CD14-positive monocyte (primary cell): Measurements from ENCODE around the gene SLC27A5. TPM values are rescaled to one million over a fixed set of nuclear protein-coding genes. Genes with fewer than 3 reads are reported as not detected.
"Not testable (repeated sequence)": the region's sequence is repeated elsewhere in the genome, so short reads cannot be mapped to it uniquely, and the experiment has no call there.

Experiments
- DNase-seq, 3 donors: peaks; one replicate each; pipeline ENCODE4 v3.0.0-alpha.2; 2011 to 2022
- H2AFZ ChIP-seq: 2 replicates; pipeline ENCODE4 v1.6.0; 2012; ENCODE audit warnings: mild to moderate bottlenecking, low read depth, low read length, inconsistent platforms; ENCODE audit not compliant: insufficient read depth, poor library complexity, severe bottlenecking
- H3K27ac ChIP-seq, 2 donors: 1 replicate in 1 of 2; 2 replicates in 1 of 2; pipeline ENCODE4 v1.5.1; 2012 to 2013; ENCODE audit warnings: low read length in 2 of 2, control low read depth in 1 of 2, inconsistent platforms in 1 of 2, low read depth in 1 of 2, mild to moderate bottlenecking in 1 of 2
- H3K27me3 ChIP-seq, 2 donors: one replicate each; pipeline versions ENCODE4 v1.6.0 to v1.6.1; 2011 to 2013; ENCODE audit warnings: low read length in 2 of 2; ENCODE audit not compliant: control insufficient read depth in 2 of 2, insufficient read depth in 2 of 2
- H3K36me3 ChIP-seq, 2 donors: replicated peaks in 1 of 2; 1 replicate in 1 of 2; 2 replicates in 1 of 2; pipeline versions ENCODE4 v1.5.1 to v1.6.1; 2012 to 2013; ENCODE audit warnings: low read length in 2 of 2, control low read depth in 1 of 2, inconsistent platforms in 1 of 2, mild to moderate bottlenecking in 1 of 2; ENCODE audit not compliant: insufficient read depth in 2 of 2, control insufficient read depth in 1 of 2
- H3K4me1 ChIP-seq, 2 donors: 1 replicate in 1 of 2; 2 replicates in 1 of 2; pipeline versions ENCODE4 v1.5.1 to v1.6.1; 2012 to 2013; ENCODE audit warnings: low read length in 2 of 2, control low read depth in 1 of 2, inconsistent platforms in 1 of 2, mild to moderate bottlenecking in 1 of 2, moderate library complexity in 1 of 2; ENCODE audit not compliant: insufficient read depth in 2 of 2, control insufficient read depth in 1 of 2
- H3K4me2 ChIP-seq: replicated peaks from 2 replicates; pipeline ENCODE3; 2012; ENCODE audit warnings: low read length, moderate library complexity, mild to moderate bottlenecking; ENCODE audit not compliant: poor library complexity, severe bottlenecking; ENCODE audit errors: extremely low read depth
- H3K4me3 ChIP-seq, 3 experiments: fragments of 200-600 bp in 1 of 3; sonication (generic) in 1 of 3; replicated peaks in 1 of 3; 1 replicate in 2 of 3; 2 replicates in 1 of 3; pipeline ENCODE4 v1.5.1; 2011 to 2013; ENCODE audit warnings: low read length in 3 of 3, mild to moderate bottlenecking in 3 of 3, control low read depth in 2 of 3, low read depth in 2 of 3, inconsistent platforms in 1 of 3, moderate library complexity in 1 of 3
- H3K79me2 ChIP-seq: 2 replicates; pipeline ENCODE4 v1.6.0; 2012; ENCODE audit warnings: mild to moderate bottlenecking, control low read depth, inconsistent platforms, low read length, moderate library complexity; ENCODE audit not compliant: insufficient read depth
- H3K9ac ChIP-seq: 2 replicates; pipeline ENCODE4 v1.6.0; 2017; ENCODE audit warnings: low read length, mild to moderate bottlenecking; ENCODE audit not compliant: insufficient read depth, poor library complexity, severe bottlenecking
- H3K9me3 ChIP-seq, 2 donors: replicated peaks in 1 of 2; 1 replicate in 1 of 2; 2 replicates in 1 of 2; pipeline versions ENCODE4 v1.5.1 to v1.6.1; 2012 to 2013; ENCODE audit warnings: low read length in 2 of 2, control low read depth in 1 of 2; ENCODE audit not compliant: control insufficient read depth in 1 of 2, insufficient read depth in 1 of 2
- H4K20me1 ChIP-seq: 2 replicates; pipeline ENCODE4 v1.6.0; 2012; ENCODE audit warnings: mild to moderate bottlenecking, low read length, control low read depth, moderate library complexity; ENCODE audit not compliant: insufficient read depth
- H3K27ac Mint-ChIP-seq, 7 donors: one replicate each; pipeline ENCODE4 v1.8.0; 2020; ENCODE audit warnings: mild to moderate bottlenecking in 7 of 7, mixed read lengths in 7 of 7, moderate library complexity in 6 of 7, inconsistent platforms in 2 of 7
- H3K27me3 Mint-ChIP-seq, 3 donors: one replicate each; pipeline ENCODE4 v1.8.0; 2021 to 2022; ENCODE audit warnings: low read depth in 3 of 3, mild to moderate bottlenecking in 3 of 3, mixed read lengths in 3 of 3, moderate library complexity in 3 of 3, inconsistent platforms in 1 of 3
- H3K36me3 Mint-ChIP-seq, 2 donors: one replicate each; pipeline ENCODE4 v1.8.0; 2020; ENCODE audit warnings: mixed read lengths in 2 of 2, inconsistent platforms in 1 of 2, mild to moderate bottlenecking in 1 of 2
- H3K4me1 Mint-ChIP-seq: one replicate; pipeline ENCODE4 v1.8.0; 2020; ENCODE audit warnings: mild to moderate bottlenecking, mixed read lengths
- H3K4me3 Mint-ChIP-seq, 2 donors: one replicate each; pipeline ENCODE4 v1.8.0; 2020; ENCODE audit warnings: mild to moderate bottlenecking in 2 of 2, mixed read lengths in 2 of 2, moderate library complexity in 1 of 2
- H3K9me3 Mint-ChIP-seq, 7 donors: one replicate each; pipeline ENCODE4 v1.8.0; 2020 to 2022; ENCODE audit warnings: mixed read lengths in 7 of 7, mild to moderate bottlenecking in 6 of 7, moderate library complexity in 6 of 7, inconsistent platforms in 2 of 7
- CTCF ChIP-seq: fragments of 200-600 bp; IDR thresholded peaks from one replicate; pipeline ENCODE4 v1.8.0; 2022; ENCODE audit warnings: antibody characterized with exemption, mild to moderate bottlenecking
- WGBS: methylation state at CpG from one replicate; pipeline ENCODE4 v1.1.5; 2013; ENCODE audit warnings: missing lambda C conversion rate; ENCODE audit not compliant: insufficient coverage; 5-methylcytosine and 5-hydroxymethylcytosine counted together
- intact Hi-C, 2 donors: fragments of 100-400 bp; cut with micrococcal nuclease; formaldehyde crosslinking; loops; one replicate each; pipeline versions ENCODE4 v1.15.0 to v1.15.1; 2023
- polyA plus RNA-seq, 3 donors: library from polyadenylated mRNA; depleted of rRNA in 1 of 3; unstranded in 2 of 3; stranded (reverse) in 1 of 3; fragments of 300-500 nt in 2 of 3; fragments of >200 nt in 1 of 3; fragmentation: Illumina TruSeq in 2 of 3; gene quantifications; 1 replicate in 2 of 3; 2 replicates in 1 of 3; pipeline ENCODE4 v1.2.3, GENCODE V29; 2012 to 2021

The SLC27A5 gene
- polyA plus RNA-seq, 3 donors, result 1.5 to 2.9 (median 2.8) TPM

DNA sequence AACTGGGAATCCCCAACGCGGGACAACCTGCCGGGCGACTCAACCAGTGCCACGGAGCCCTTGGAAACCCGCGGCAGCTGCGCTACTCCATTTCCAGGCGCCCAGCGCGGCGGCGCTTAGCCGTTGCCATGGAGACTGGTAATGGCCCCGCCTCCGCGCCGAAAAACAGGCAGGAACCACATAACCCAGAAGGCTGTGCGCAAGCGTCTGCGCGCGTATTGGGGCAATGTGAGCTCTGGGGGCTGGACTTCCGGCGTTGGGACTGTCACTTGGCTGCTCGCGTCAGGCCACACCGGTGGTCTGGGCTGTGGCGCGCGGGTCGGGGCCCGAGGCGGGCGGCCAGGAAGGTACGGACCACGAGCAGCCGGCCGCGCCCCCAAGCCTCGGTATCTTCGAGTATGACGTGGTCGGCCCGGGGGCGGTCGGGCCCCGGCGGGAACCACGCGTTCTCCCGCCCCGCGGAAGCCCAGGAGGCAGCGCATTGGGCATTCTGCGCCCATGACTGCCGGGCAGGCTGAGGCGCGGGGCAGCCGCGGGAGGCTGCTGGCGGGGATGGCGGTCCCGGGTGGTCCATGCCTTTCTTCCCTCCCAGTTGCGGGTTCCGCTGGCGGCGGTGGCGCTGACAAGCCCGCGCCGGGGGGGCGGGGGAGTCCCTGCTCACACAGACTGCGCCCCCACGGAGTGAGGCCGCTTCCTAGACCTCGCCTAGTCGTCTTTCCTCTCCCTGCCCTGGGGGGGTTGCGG is 60.3 kb downstream of the SLC27A5 start, which contains the start of gene ZNF324B:
Gene ZNF324B (plus strand): TSS at position 265 of the 744 bp plus-strand sequence. CDS start 2,080 bp downstream, outside the sequence.
- WGBS, result under 1% methylated on average over 79 of the region's 79 CpGs
- Histone ChIP-seq H3K4me1 (peaks cover 11 to 15% of the 10 kb centered on the region in 2 donors), H3K4me2 (peak within 1 kb of the TSS; percentile 92), H3K9me3 (peaks cover 20 to 24% of the 10 kb centered on the region in 2 donors), H3K79me2 (no peaks in the 10 kb centered on the region), H3K4me3 (peak within 1 kb of the TSS; percentile 56 to 93 (median 58)), H3K27me3 (peaks cover 0 to 5% of the 10 kb centered on the region in 2 donors), H4K20me1 (no peaks in the 10 kb centered on the region), H2AFZ (peak within 1 kb of the TSS; percentile 92), H3K9ac (peak within 1 kb of the TSS; percentile 71), H3K36me3 (peaks cover 13 to 23% of the 10 kb centered on the region in 2 donors), H3K27ac (peak within 1 kb of the TSS in 1 of 2 donors; percentile 73)
- Mint-ChIP-seq H3K27ac (peak within 1 kb of the TSS in 5 of 7 donors; percentile 22 to 89 (median 73)), H3K36me3 (peaks cover 22 to 26% of the 10 kb centered on the region in 2 donors), H3K4me1 (peaks cover 16% of the 10 kb centered on the region), H3K4me3 (peak within 1 kb of the TSS; percentile 81 to 89), H3K27me3 (peaks cover 3 to 10% (median 7%) of the 10 kb centered on the region in 3 donors), H3K9me3 (peaks cover 16 to 34% (median 28%) of the 10 kb centered on the region in 7 donors)
- DNase-seq, result peak; percentile 94 to 95 (median 95)
- no peak for TF ChIP-seq CTCF
- intact Hi-C loops, result loop anchor here in 1 of 2 donors (1.0 kb wide), 1 partner anchor 11 kb away; the partner anchor contains the start of gene ZNF132

DNA sequence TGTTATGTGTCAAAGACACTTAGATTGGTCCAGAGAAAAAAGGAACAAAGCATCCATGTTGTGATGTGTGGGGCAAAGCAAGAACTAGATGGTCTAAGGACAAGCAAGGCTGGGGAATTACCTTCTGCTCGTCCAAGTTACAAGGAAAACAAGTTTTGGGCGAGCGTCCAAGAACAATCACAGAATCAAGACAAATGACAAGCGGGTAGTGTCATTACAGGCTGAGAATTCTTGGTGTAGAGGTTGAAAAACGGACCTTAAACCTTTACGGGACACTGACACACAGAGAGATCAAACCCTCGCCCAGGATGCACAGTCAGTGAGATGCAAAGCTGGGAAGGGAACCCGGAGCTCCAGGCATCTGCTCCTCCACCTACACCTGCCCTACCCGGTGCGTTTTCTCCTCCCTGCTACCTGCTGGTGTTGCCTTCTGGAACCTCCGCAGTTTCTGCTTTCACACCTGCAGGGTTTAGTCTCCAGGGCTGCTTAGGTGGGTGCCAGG is 60.9 kb downstream of the SLC27A5 start:
- no peaks in the 10 kb centered on the region for H4K20me1 ChIP-seq
- no peak for TF ChIP-seq CTCF
- Mint-ChIP-seq H3K9me3 (peaks cover 16 to 37% (median 32%) of the 10 kb centered on the region in 7 donors), H3K4me1 (peaks cover 16% of the 10 kb centered on the region), H3K27me3 (peaks cover 3 to 14% (median 8%) of the 10 kb centered on the region in 3 donors), H3K4me3 (peak overlapping the region; percentile 81 to 88), H3K36me3 (peaks cover 16 to 20% of the 10 kb centered on the region in 2 donors), H3K27ac (peak overlapping the region in 5 of 7 donors; percentile 22 to 89 (median 65))
- WGBS, result 5% methylated on average over 8 of the region's 11 CpGs
- peak overlapping the region; percentile 92 for H2AFZ ChIP-seq
- H3K4me3 ChIP-seq, result peak overlapping the region; percentile 56 to 93 (median 58)
- peaks cover 20 to 24% of the 10 kb centered on the region in 2 donors for H3K9me3 ChIP-seq
- peak overlapping the region; percentile 71 for H3K9ac ChIP-seq
- H3K27me3 ChIP-seq, result peaks cover 0 to 5% of the 10 kb centered on the region in 2 donors
- DNase-seq, result peak in 2 of 3 donors; percentile 4 to 31
- intact Hi-C loops, result loop anchor here in 1 of 2 donors (1.0 kb wide), 1 partner anchor 11 kb away; the partner anchor contains the start of gene ZNF132
- no peaks in the 10 kb centered on the region for H3K79me2 ChIP-seq
- H3K4me1 ChIP-seq, result peaks cover 11 to 15% of the 10 kb centered on the region in 2 donors
- H3K36me3 ChIP-seq, result peaks cover 9 to 19% of the 10 kb centered on the region in 2 donors
- peak overlapping the region in 1 of 2 donors; percentile 73 for H3K27ac ChIP-seq
- peak overlapping the region; percentile 92 for H3K4me2 ChIP-seq

GRCh38 chr19:58449980-58450379 is 61.8 kb downstream of the SLC27A5 start:
- H3K4me2 ChIP-seq, intact Hi-C loops, H3K9ac ChIP-seq, H4K20me1 ChIP-seq, H3K27ac ChIP-seq, H2AFZ ChIP-seq, H3K79me2 ChIP-seq, H3K27me3 ChIP-seq, H3K4me3 ChIP-seq, H3K27ac Mint-ChIP-seq: not testable (repeated sequence)
- 73% methylated on average over 2 of the region's 5 CpGs for WGBS
- Mint-ChIP-seq H3K36me3 (peaks cover 10 to 14% of the 10 kb centered on the region in 2 donors), H3K4me3 (peak overlapping the region in 1 of 2 donors; percentile 47), H3K27me3 (peaks cover 3 to 16% (median 13%) of the 10 kb centered on the region in 3 donors), H3K9me3 (peaks cover 16 to 39% (median 34%) of the 10 kb centered on the region in 7 donors), H3K4me1 (peaks cover 16% of the 10 kb centered on the region)
- Histone ChIP-seq H3K9me3 (peaks cover 20 to 24% of the 10 kb centered on the region in 2 donors), H3K4me1 (peaks cover 11 to 15% of the 10 kb centered on the region in 2 donors), H3K36me3 (peaks cover 5 to 15% of the 10 kb centered on the region in 2 donors)
- DNase-seq, result peak in 2 of 3 donors; percentile 15 to 43
